Astrocyte (in vitro differentiated cells and primary cell): Measurements from ENCODE around the gene PCDHGA12.

Experiments
- CTCF ChIP-seq: IDR thresholded peaks from 2 replicates; pipeline ENCODE4 v1.5.1; 2011; ENCODE audit warnings: low read depth, mild to moderate bottlenecking, inconsistent platforms, low read length, moderate library complexity; ENCODE audit not compliant: insufficient read depth
- EZH2 ChIP-seq: IDR thresholded peaks from 2 replicates; pipeline ENCODE4 v1.6.1; 2012; ENCODE audit warnings: mild to moderate bottlenecking, low read length, inconsistent platforms; ENCODE audit not compliant: insufficient read depth

GRCh38 chr5:141409598-141410306, 20.6 kb upstream of the PCDHGA12 start:
- TF ChIP-seq CTCF (no peak), EZH2 (no peak)
